HG02981 (cell line): ENCODE results near the gene CNDP2.
"Not testable (repeated sequence)": the region's sequence is repeated elsewhere in the genome, so short reads cannot be mapped to it uniquely, and the experiment has no call there.

ENCODE experiments used
- ATAC-seq: cut with Tn5 transposase; IDR thresholded peaks from one replicate; pipeline ENCODE4 v1.9.1; 2021; ENCODE audit warnings: mild to moderate bottlenecking, moderate library complexity; ENCODE audit not compliant: unreplicated experiment

Gene CNDP2

GRCh38 chr18:74498712-74499627 lies 2.8 kb downstream of the CNDP2 start:
- ATAC-seq, result peak; percentile 32

GRCh38 chr18:74499633-74500032 lies 3.5 kb downstream of the CNDP2 start:
- peak; percentile 39 for ATAC-seq

- no peak for ATAC-seq
These were observed 4.2 kb downstream of the CNDP2 start for GRCh38 chr18:74500372-74500771.

- not testable (repeated sequence) for ATAC-seq
These were observed 4.6 kb downstream of the CNDP2 start for GRCh38 chr18:74500774-74501173.

GRCh38 chr18:74501386-74501785 lies 5.2 kb downstream of the CNDP2 start:
- no peak for ATAC-seq

- ATAC-seq, result no peak
These were observed 7.0 kb downstream of the CNDP2 start for GRCh38 chr18:74503137-74503536.

- ATAC-seq, result no peak
These were observed 9.6 kb downstream of the CNDP2 start for GRCh38 chr18:74505776-74506175.

GRCh38 chr18:74506448-74507084 lies 10.4 kb downstream of the CNDP2 start:
- no peak for ATAC-seq

GRCh38 chr18:74507097-74507881 lies 11.1 kb downstream of the CNDP2 start:
- no peak for ATAC-seq

- no peak for ATAC-seq
These were observed 11.8 kb downstream of the CNDP2 start for GRCh38 chr18:74507927-74508326.

- no peak for ATAC-seq
These were observed 12.2 kb downstream of the CNDP2 start for GRCh38 chr18:74508366-74508765.

GRCh38 chr18:74508821-74509225 lies 12.7 kb downstream of the CNDP2 start:
- no peak for ATAC-seq

GRCh38 chr18:74509856-74510769 lies 13.9 kb downstream of the CNDP2 start:
- ATAC-seq, result no peak

GRCh38 chr18:74510770-74511095 lies 14.6 kb downstream of the CNDP2 start:
- ATAC-seq, result no peak

GRCh38 chr18:74511823-74512222 lies 15.7 kb downstream of the CNDP2 start:
- ATAC-seq, result no peak

- no peak for ATAC-seq
These were observed 16.3 kb downstream of the CNDP2 start for GRCh38 chr18:74512321-74513053.

GRCh38 chr18:74513149-74513882 lies 17.2 kb downstream of the CNDP2 start:
- no peak for ATAC-seq

- no peak for ATAC-seq
These were observed 17.7 kb downstream of the CNDP2 start for GRCh38 chr18:74513883-74514205.

GRCh38 chr18:74514860-74515495 lies 18.8 kb downstream of the CNDP2 start:
- ATAC-seq, result no peak
